GM18517 (cell line): ENCODE measurements around the gene PHF2.

Source experiments
- ATAC-seq: cut with Tn5 transposase; IDR thresholded peaks from one replicate; pipeline ENCODE4 v1.9.1; 2021; ENCODE audit warnings: mild to moderate bottlenecking, moderate library complexity; ENCODE audit not compliant: unreplicated experiment

The PHF2 gene

GRCh38 chr9:93598647-93599241 lies 22.4 kb downstream of the PHF2 start:
- ATAC-seq: no peak

- ATAC-seq: no peak
Observed at GRCh38 chr9:93599571-93600403, 23.4 kb downstream of the PHF2 start.

- no peak for ATAC-seq
Observed at GRCh38 chr9:93600504-93600903, 24.1 kb downstream of the PHF2 start.

GRCh38 chr9:93601063-93601462 lies 24.7 kb downstream of the PHF2 start:
- ATAC-seq: no peak

GRCh38 chr9:93601666-93602065 lies 25.3 kb downstream of the PHF2 start:
- ATAC-seq: no peak

GRCh38 chr9:93603011-93603410 lies 26.6 kb downstream of the PHF2 start:
- ATAC-seq: no peak

GRCh38 chr9:93603906-93604326 lies 27.5 kb downstream of the PHF2 start:
- ATAC-seq: no peak

- no peak for ATAC-seq
Observed at GRCh38 chr9:93606187-93606586, 29.8 kb downstream of the PHF2 start.

- no peak for ATAC-seq
Observed at GRCh38 chr9:93610206-93610605, 33.8 kb downstream of the PHF2 start.

GRCh38 chr9:93612052-93612795 lies 35.8 kb downstream of the PHF2 start:
- ATAC-seq: no peak

- no peak for ATAC-seq
Observed at GRCh38 chr9:93612796-93613154, 36.4 kb downstream of the PHF2 start.

- ATAC-seq: no peak
Observed at GRCh38 chr9:93613174-93613573, 36.8 kb downstream of the PHF2 start.

- no peak for ATAC-seq
Observed at GRCh38 chr9:93613791-93614190, 37.4 kb downstream of the PHF2 start.

- ATAC-seq: no peak
Observed at GRCh38 chr9:93614830-93615468, 38.6 kb downstream of the PHF2 start.

- no peak for ATAC-seq
Observed at GRCh38 chr9:93616044-93616443, 39.7 kb downstream of the PHF2 start.

GRCh38 chr9:93617273-93617672 lies 40.9 kb downstream of the PHF2 start:
- no peak for ATAC-seq

- no peak for ATAC-seq
Observed at GRCh38 chr9:93619272-93619775, 42.9 kb downstream of the PHF2 start.

GRCh38 chr9:93620041-93620506 lies 43.7 kb downstream of the PHF2 start:
- ATAC-seq: no peak

GRCh38 chr9:93620881-93621820 lies 44.8 kb downstream of the PHF2 start:
- no peak for ATAC-seq

GRCh38 chr9:93621922-93622321 lies 45.5 kb downstream of the PHF2 start:
- no peak for ATAC-seq
